ENCODE results near the gene SUSD1.

DNA sequence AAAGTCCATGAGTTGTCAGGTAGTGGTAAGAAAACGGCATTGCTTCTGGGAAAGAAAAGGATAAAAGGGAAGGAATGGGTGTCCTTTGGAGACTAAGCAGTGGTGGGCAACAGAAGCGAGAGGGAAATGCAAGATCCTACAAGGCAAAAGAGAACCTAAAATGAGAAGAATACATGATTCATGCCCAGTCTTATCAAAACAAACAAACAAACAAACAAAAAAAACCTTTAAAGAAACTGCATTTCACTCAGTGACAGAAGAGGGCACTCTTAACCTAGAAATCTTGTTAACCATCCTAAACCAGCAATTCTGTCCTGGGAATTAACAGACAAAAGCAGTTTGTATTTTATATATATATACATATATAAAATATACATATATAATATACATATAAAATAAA lies 88.5 kb downstream of the SUSD1 start:
- TF ChIP-seq CTCF (IDR thresholded peaks at IDR 0.05; ENCODE audit: poor library complexity, severe bottlenecking), result peak; percentile 79
- no peak for TF ChIP-seq EZH2 (IDR thresholded peaks at IDR 0.05; ENCODE audit: borderline replicate concordance, insufficient read depth, low read length, poor library complexity, severe bottlenecking)
- peak; percentile 79 for TF ChIP-seq RAD21 (conservative IDR thresholded peaks at IDR 0.05)
- no peak for TF ChIP-seq EP300 (conservative IDR thresholded peaks at IDR 0.05; ENCODE audit: poor library complexity, severe bottlenecking)
- no peak for TF ChIP-seq MXI1 (conservative IDR thresholded peaks at IDR 0.05; ENCODE audit: poor library complexity, severe bottlenecking)
- TF ChIP-seq SMC3 (conservative IDR thresholded peaks at IDR 0.05; ENCODE audit: poor library complexity), result peak; percentile 74

Data from neural cell (in vitro differentiated cells).